Measurements from ENCODE around the gene GH1. TPM values are rescaled to one million over a fixed set of nuclear protein-coding genes. Genes with fewer than 3 reads are reported as not detected.

The GH1 gene
- total and polyA plus RNA-seq, 9 of the 15 experiments (the other 6 are each of a cell fraction or from before 2014, with no cell fraction given) = not detected

DNA sequence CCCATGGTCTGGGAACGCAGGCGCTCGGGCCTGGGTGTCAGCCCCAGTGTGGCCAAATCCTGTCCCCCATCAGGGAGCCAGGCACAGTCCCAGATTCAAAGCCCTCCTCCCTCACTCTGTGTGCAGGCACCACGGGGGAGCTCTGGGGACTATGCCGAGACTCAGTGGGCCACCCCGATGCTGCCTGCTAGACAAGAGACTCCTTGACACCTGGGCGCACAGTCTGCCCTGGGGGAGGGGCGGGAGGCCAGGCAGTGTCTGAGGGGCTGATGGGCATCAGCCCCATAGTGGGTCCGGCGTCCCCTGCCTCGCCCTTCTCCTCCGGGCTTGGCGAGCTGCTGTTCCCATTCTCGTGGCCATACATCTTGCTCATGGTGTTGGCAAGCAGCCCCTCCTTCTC is 21.9 kb upstream of the GH1 start:
- Histone ChIP-seq H3K27ac (ENCODE audit: extremely low read depth, low read depth, low read length) (no peak overlapping the region), H2AFZ (ENCODE audit: low read depth, low read length) (no peak overlapping the region), H3K4me1 (replicated peaks in 1 of 2; ENCODE audit: control insufficient read depth in 2 of 2, insufficient read depth in 2 of 2, low read length in 2 of 2) (peaks cover 0 to 28% of the 10 kb centered on the region in 2 experiments; a peak in 3 of 5 replicates), H4K20me1 (replicated peaks; ENCODE audit: control insufficient read depth, insufficient read depth, low read length) (no peaks in the 10 kb centered on the region; the same call in 1 of the 2 replicates), H3K79me2 (ENCODE audit: control insufficient read depth, insufficient read depth, low read length) (no peaks in the 10 kb centered on the region), H3K27me3 (ENCODE audit: control insufficient read depth in 2 of 2, insufficient read depth in 2 of 2, low read length in 2 of 2) (peaks cover 17 to 51% of the 10 kb centered on the region in 2 experiments), H3K4me3 (no peak overlapping the region), H3K36me3 (ENCODE audit: control insufficient read depth, insufficient read depth, low read length) (no peaks in the 10 kb centered on the region), H3K9me1 (ENCODE audit: control insufficient read depth, insufficient read depth, low read length) (no peaks in the 10 kb centered on the region), H3K4me2 (ENCODE audit: insufficient read depth, low read length) (no peak overlapping the region), H3K9ac (ENCODE audit: insufficient read depth in 1 of 2, low read depth in 2 of 2, low read length in 2 of 2) (no peak overlapping the region), H3K9me3 (replicated peaks; ENCODE audit: control insufficient read depth, insufficient read depth, low read depth, low read length) (no peaks in the 10 kb centered on the region; the same call in 1 of the 2 replicates)
- TF ChIP-seq CBX2 (IDR thresholded peaks at IDR 0.05; ENCODE audit: insufficient read depth, low read length, poor library complexity, severe bottlenecking) (no peak), NONO (IDR thresholded peaks at IDR 0.05; ENCODE audit: low read depth in 2 of 2, low read length in 1 of 2) (no peak), TCFL5 (CRISPR knock-in tag; conservative IDR thresholded peaks at IDR 0.05) (no peak), FOXJ2 (tag; IDR thresholded peaks at IDR 0.05) (no peak), ZC3H4 (CRISPR knock-in tag; IDR thresholded peaks at IDR 0.05; ENCODE audit: borderline replicate concordance) (no peak), ZNF586 (CRISPR knock-in tag; conservative IDR thresholded peaks at IDR 0.05) (no peak), RNF2 (IDR thresholded peaks at IDR 0.05) (no peak), ZZZ3 (IDR thresholded peaks at IDR 0.05) (no peak)
- FAIRE-seq = no peak
- BruUV-seq (replicated peaks) = no TSS peak
- ChIA-PET CTCF (ENCODE audit: low intra/inter-chr PET ratio) (no interaction called here), POLR2A (interaction anchor here (0.7 kb wide), 1 partner anchor 52 kb away, joined by 4 read pairs; no protein-coding TSS in a partner anchor)
- intact Hi-C loops (cut with micrococcal nuclease) = loop anchor here (10.0 kb wide), 1 partner anchor 84 kb away; the partner anchor contains the start of gene ICAM2
- no peak for DNase-seq (ENCODE audit: extremely low read depth in 1 of 4, low spot score in 3 of 4)
- in situ Hi-C loops (cut with MboI) = no loop called here
- ATAC-seq = no peak
- WGBS (ENCODE audit: insufficient coverage, low coverage, missing lambda C conversion rate) = 22% methylated on average over 10 of the region's 14 CpGs

All from K562 (cell line).